ENCODE data around the gene MACROD2.

The MACROD2 gene

GRCh38 chr20:15576411-15576810, 1581.1 kb downstream of the MACROD2 start:
- DNase-seq: no peak

DNA sequence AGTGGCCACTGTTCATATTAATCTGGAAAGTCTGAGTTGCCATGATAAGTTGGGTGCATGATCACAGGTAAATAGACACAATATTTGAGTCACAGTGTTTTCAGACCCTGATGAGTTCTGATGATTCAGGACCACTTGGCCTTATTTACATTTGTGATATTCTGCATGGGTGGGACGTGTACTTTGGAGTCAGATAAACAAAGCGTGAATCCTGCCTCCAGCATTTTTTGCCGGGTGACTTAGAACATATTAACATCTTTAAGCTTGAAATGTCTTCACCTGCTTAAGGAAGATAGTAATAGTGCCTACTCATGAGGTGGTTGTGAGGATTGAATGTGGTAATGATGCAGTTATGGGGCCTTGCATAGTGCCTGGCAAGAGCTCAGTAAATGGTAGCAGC, 1582.8 kb downstream of the MACROD2 start:
- no peak for DNase-seq

DNA sequence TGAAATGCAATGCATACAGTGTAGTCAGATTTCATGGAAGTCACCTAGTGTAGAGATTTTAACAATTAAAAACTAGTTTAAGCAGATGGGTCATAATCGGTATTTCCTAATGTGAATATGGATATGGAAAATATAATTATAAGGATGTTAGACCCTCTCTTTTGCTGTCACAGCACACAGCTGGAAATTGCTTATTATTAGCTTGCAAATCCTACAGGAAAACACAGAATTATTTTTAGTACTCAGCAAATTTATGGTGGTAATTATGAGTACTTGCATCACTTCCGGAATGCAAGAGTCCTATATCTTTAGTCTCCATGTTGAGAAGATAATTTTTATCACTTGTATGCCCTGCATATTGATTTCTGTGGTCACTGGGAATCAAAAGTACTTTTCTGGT, 1584.4 kb downstream of the MACROD2 start:
- DNase-seq: no peak

- DNase-seq: no peak
Measured at GRCh38 chr20:15582146-15582760, 1586.9 kb downstream of the MACROD2 start.

DNA sequence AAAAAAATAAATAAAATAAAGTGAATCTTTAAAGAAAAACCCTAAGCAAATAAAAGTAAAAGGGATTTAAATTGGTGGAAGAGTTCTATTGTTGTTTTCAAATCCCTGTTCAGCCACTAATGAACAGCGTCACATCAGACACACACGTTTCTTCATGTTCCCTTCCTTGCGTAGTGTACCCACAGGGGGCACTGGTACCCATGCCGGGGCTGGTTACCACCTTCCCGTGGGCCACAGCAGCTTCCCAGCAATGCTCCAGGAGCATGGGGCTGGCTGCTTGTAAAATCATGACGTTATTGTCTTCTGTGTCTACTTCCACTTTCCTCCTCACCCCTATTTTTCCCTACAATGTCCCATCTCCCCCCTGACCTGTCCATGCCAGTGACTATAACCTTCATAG, 1589.2 kb downstream of the MACROD2 start:
- no peak for DNase-seq

- DNase-seq: no peak
Measured at GRCh38 chr20:15593081-15593480, 1597.8 kb downstream of the MACROD2 start.

- DNase-seq: no peak
Measured at GRCh38 chr20:15594158-15594695, 1598.9 kb downstream of the MACROD2 start.

- no peak for DNase-seq
Measured at GRCh38 chr20:15596220-15596890, 1601.0 kb downstream of the MACROD2 start.

GRCh38 chr20:15597306-15597705, 1602.0 kb downstream of the MACROD2 start:
- DNase-seq: no peak

DNA sequence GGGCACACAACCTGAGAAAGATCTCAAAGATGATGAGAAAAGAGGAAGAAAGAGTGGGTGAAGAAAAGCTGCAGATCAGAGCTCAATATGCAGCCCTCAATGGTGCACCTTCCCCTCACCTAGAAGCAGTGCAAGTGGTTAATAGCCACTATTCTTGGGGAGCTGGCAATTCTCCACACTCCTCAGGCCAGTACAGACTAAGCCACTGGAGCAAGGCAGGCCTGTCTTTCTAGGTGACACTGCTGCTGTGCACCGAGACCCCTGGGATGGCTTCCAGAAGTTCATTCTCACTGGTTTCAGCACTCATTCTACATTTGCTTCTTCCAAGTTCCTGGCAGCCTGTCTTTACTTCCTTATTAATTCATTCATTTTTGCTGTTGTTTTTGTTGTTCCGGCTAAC, 1604.6 kb downstream of the MACROD2 start:
- no peak for DNase-seq

DNA sequence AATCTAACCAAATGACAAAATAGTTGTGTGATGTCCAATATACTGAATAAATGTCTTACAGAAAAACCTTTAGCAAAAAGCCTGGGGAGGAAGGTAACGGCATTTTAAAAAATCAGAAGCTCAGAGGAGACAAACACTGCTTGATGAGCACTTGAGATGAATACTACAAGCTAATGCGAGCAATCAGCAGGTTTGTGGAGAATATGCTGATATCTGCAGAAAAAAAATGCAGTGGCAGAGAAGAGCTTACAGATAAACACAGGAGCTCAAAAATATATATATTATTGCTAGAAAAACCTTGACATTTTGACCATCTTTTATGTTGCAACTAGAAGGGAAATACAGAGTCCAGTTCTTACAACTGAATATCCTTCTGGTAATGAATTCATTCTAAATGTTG, 1605.2 kb downstream of the MACROD2 start:
- DNase-seq: no peak

- DNase-seq: no peak
Measured at GRCh38 chr20:15603506-15603905, 1608.2 kb downstream of the MACROD2 start.

DNA sequence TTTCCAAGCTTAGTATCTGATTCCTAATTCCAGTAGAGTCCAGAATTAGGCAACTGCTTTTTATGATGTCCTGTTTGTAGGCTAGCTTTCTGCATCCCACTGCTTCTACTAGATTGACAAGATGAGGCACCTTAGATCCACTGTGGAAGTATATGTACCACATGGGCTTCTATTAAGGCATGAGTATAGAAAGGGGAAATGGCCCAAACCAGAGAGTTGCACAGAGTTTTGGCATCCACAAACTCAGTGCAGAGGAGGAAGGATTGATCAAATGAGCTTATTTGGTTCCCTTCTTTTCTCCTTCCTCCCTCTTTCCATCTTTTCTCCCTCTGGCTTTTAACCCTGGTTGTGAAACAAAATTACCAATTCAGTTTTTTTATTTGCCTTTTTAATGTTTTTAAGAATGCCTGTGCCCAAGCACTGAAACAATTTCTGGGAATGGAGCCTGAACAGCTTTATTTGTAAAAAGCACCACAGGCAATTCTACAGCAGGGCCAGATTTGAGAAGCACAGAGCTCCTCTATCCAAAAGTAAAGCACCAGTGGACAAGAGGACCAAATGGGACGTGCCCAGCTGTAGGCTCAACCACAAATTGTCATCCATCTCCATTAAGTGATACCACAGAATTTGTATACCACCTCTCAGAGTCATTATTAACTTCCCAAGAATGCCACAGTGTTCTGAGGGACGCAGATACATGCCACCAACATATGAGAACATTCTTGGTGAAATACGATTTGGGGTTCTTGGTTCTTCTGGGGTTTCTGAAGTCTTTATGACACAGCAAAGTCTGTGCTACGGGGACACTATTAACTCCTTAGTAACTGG, 1608.9 kb downstream of the MACROD2 start:
- no peak for DNase-seq

DNA sequence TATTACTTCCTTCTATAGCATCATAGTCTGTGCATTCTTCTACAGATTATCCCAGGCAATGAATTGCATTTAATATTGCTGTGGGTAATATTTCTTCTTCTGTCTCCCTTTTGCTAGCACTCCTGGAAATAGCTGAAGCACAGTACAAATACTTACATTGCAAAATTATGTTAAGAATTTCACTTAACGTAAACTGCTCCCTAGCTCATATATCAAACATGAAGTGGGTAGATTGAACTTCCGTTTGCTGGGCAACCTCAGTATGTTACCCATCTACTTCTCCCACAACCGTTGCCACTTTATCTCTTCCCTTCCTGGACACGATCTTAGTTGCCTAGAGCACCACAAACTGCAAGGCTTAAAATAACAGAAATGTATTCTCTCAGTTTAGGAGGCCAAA, 1614.6 kb downstream of the MACROD2 start:
- DNase-seq: no peak

DNA sequence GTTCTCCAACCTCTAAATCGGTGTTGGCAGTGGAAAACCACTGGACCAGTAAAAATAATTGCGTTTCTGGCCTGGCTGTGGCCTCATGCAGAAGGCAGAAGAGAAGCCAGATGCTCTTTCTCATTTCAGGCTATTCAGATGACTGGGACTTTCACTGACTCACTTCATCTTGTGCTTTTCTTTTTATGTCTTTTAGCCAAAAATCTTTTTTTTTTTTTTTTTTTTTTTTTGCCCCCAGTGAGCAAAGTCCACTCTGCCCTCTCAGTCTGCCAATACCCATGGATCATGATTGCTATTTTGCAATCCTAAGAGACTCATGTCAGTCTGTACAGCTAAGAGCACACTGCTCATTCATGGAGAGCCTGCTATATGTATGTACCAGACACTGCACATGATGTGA, 1615.5 kb downstream of the MACROD2 start:
- DNase-seq: no peak

GRCh38 chr20:15611541-15611940, 1616.2 kb downstream of the MACROD2 start:
- DNase-seq: no peak

DNA sequence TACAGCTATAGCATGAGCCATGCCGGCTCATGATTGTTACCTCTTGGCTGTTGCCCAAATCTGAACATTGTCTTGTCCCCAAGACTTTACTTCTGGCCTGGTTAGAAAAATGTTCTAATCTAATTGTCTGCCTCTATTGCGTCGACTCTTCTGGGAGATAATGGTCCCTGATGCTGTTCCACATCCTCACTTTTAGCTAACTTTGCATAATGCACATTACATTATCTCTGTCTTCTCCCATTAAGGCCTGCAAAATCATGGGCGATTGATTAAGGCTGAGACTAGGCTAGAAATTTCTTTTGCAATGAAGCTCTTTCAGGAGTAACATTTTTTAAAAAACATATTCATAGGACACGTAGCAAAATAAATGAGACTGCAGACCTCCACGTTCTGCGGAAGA, 1616.9 kb downstream of the MACROD2 start:
- no peak for DNase-seq

DNA sequence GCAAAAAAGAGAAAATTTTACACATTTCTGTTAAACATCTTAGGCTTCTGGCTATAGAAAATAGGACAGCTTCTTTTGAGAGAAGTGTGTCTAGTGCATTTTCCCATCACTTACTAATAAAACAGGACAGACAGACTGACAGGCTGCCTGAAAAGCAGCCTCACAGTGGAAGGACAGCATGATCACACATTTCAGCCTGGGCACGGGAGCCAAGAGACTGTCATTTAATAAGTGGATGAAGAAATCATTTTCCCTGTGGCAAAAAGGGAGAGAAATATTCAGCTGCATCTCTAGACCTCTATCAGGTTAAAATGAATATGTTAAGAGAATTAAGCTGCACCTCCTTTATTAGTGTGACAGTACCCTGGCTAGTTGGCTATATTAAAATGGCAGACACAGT, 1617.5 kb downstream of the MACROD2 start:
- DNase-seq: no peak

- no peak for DNase-seq
Measured at GRCh38 chr20:15613530-15613929, 1618.2 kb downstream of the MACROD2 start.

GRCh38 chr20:15616626-15617025, 1621.3 kb downstream of the MACROD2 start:
- no peak for DNase-seq

DNA sequence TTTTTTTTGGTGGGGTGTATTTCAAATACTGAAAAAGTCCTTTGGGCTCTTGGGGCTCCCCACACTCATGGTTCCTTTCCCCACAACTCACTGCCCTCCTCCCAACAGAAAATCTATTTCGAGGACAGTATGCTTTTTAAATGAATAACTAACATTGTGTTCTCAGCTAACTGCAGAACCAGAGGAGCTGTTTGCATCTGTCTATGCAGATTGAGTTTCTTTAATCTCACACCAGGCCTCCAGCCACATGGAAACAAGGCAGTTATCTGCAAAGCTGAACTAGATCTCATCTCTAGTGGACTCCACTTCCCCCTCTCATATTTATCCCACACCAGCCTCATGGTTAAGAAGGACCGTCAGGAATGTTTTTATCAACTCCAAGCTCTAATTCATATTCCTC, 1622.8 kb downstream of the MACROD2 start:
- DNase-seq: no peak

DNA sequence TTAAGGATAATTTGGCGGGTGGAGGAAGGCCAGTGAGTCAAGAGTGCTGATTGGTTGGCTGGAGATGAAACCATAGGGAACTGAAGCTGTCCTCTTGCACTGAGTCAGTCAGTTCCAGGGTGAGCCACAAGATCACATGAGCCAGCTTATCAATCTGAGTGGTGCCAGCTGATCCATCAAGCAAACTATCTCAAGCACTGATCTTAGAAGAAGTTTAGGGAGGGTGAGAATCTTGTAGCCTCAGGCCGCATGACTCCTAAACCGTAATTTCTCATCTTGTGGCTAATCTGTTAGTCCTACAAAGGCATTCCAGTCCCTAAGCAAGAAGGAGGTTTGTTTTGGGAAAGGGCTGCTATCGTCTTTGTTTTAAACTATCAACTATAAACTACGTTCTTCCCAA, 1623.6 kb downstream of the MACROD2 start:
- no peak for DNase-seq

- no peak for DNase-seq
Measured at GRCh38 chr20:15619341-15619740, 1624.0 kb downstream of the MACROD2 start.

GRCh38 chr20:15619816-15620215, 1624.5 kb downstream of the MACROD2 start:
- DNase-seq: no peak
